Amniotic stem cell (primary cell): ENCODE data around the gene FAM124B.
"Not testable (repeated sequence)": the region's sequence is repeated elsewhere in the genome, so short reads cannot be mapped to it uniquely, and the experiment has no call there.

Source experiments
- DNase-seq: peaks from one replicate; lab custom pipeline; 2025; lab: John Stamatoyannopoulos, UW

FAM124B gene

DNA sequence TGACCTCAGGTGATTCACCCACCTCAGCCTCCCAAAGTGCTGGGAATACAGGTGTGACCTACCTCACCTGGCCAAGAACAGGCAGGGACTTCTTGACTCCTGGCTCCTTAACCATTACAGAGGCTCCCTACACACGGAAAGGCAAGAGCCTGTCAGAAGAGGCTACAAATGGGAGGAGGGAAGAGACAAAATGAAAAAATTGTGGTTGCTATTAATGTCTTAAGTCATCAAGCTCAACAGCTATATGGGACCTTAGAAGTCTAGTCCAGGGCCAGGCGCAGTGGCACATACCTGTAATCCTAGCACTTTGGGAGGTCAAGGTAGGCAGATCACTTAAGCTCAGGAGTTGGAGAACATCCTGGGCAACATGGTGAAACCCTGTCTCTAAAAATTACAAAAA, 11.5 kb upstream of the FAM124B start:
- DNase-seq = no peak

DNA sequence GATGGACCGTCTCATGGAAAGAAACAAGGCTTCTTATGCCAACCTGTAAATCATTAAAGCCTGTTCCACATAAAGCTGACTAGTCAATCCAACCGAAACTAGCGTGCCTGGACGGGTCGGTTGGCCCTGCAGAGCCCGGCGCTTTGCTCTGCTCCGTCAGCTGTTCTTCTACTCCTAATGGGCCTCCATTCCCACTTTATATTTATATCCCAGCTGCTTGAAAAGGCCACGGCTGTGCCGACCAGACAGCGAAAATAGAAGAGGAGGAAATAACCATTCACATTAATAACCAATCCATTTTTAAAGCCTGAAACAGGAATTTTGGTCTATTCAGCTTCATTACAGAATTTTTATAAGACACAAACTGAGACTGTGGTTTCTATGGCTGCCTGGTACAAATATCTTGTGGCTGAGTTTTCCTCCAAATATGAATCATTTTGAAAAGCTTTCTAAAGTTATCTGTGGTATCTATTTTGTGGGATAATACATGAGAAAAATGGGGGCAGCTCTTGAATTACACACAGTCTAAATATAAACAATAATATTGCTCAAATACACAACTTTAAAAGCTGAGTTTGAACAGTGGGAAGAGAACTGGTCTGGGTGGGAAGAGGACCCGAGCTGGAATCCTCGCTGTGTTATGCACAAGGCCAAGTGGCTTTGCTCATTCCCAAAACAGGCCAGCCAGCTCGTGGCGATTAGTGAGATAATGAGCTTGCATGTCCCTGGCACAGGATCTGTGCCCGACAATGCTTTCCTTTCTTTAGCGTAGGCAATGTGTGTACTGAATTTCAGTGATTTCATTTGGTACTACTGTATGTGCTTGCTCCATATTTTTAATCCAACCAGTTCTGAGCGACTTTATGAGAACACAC, 10.5 kb upstream of the FAM124B start:
- DNase-seq = no peak

DNA sequence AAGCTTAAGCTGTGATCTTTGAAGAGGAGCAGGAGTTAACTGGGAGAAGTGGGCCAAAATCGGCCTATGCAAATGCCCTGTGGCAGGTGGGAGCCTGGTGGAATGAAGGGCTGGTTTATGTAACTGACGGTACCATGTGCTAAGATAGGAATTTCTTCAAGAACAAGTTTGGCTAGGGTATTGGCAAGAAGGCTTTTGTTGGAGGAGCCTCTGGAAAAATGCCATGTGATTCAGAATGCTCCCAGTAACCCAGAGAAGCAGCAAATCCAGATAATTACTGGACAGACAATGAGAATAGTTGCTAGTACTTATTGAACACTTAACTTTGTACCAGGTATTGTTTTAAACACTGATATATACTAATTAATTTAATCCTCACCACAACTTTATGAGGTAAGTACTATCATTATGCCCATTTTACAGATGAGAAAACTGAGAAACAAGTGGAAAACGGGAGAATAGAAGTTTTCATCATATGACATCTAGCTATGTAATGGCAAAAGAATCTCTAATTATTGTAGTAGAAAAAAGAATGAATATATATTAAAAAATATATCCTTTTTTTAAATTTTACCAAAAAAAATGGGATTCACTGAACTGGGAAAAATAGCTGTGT, 9.1 kb upstream of the FAM124B start:
- DNase-seq = no peak

DNA sequence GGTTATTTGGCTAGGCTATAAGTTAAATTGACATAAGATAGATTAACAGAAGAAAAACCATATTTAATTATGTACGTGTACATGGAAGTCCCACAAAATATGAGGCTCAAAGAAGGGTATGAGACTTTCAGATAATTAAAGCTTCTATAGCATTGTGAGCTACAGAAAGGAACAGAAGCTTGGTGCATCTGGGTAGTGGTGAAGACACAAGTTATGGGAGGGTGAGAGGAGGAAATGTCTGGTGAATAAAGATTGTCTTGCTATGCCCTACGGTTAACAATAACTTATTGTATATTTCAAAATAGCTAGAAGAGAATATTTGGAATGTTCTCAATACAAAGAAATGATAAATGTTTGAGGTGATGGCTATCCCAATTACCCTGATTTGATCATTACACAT, 6.8 kb upstream of the FAM124B start:
- DNase-seq = no peak

DNA sequence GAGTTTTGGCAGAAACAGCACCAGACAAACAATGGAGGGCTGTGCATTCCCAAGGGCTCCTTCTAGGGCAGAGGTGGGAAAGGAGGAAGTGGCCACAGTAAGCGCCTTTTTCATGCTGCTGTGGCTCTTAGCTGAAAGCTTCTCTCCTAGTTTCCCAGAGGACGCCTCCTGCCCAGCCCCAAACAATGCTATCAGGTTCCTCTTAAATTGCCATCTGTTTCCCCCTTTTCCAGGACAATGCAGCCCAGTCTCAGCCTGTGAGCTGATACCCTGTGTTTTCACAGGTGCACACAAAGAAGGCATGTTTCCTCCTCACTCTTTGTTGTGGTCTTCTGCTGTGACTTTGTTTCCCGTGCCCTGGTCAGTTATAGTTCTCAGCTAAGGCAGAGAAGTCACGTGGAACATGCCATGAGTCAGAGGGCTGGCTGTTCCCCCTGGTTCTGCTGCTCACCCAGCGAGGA, 5.4 kb upstream of the FAM124B start:
- DNase-seq = no peak

DNA sequence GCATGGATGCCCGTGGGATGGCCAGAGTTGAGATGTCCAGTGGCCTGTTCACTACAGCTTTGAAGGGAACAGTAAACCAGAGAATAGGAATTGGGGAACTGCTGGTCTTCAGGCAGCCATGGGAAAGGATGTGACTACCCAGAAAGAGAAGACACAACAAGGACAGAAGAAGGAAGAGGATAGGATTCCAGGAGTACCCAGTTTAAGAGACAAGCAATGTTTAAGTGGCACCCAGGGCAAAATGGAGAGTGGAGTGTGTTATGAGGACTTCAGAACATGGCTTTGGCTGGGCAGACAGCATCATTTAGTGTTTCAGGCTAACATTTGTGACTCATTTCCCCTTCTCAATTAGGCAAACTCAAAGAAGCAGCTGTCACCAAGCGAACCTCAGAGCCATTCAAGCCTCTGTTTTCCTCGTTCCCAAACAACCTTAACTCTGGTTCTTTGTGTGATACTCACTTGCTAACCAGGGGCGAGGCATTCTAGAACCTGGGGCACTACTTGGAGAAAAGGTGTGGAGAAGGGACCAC, 4.0 kb upstream of the FAM124B start:
- no peak for DNase-seq

DNA sequence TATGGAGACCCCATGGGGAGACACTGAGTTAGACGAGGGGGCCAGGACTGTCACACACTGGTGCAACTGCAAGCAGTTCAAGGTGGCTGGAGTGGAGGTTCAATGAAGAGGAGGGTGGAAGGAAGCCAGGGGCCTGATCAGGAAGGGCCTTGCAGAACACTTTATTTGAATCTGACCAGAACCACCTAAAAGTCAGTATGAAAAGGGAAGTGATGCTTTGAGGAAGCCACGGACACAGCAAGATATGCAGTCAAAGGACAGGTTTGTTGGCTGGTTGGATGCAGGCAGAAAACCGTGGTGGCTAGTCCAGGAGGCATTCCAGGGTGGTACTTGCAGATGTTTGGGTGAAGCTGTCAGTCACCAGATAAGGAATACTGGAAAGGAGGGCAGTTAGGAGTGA, 3.5 kb upstream of the FAM124B start:
- no peak for DNase-seq

DNA sequence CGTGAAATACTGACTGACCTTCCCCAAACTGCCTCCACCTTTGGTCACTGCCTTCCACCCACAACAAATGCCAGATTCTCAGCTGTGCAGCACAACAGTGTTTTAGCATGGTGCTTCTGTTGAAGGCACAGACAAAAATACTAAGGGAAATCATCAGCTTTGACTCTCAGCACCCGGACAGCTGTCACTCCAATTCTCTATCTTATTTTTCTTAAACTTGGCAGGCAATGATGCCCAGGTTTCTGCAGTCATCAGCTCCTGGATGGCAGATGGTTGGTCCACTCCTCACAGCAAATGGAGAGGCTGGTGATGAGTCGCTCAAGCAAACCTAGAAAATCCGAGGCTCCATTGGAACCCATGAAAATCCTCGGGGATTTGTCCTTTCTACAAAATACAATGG, 2.9 kb upstream of the FAM124B start:
- DNase-seq = no peak

DNA sequence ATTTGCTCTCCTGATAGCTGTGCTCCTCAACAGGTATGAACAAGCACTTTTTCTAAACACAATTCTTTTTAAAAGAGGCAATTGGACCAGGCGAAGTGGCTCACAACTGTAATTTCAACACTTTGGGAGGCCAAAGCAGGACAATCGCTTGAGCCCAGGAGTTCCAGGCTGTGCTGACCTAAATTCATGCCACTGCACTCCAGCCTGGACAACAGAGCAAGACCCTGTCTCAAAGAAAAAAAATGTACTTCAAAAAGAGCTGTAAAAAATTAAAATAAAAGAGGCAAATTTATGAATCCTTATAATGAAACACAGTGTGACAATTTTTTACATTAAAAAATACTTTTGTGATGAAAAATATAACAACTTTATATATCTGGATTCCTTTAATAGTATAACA, 1.8 kb upstream of the FAM124B start:
- no peak for DNase-seq

DNA sequence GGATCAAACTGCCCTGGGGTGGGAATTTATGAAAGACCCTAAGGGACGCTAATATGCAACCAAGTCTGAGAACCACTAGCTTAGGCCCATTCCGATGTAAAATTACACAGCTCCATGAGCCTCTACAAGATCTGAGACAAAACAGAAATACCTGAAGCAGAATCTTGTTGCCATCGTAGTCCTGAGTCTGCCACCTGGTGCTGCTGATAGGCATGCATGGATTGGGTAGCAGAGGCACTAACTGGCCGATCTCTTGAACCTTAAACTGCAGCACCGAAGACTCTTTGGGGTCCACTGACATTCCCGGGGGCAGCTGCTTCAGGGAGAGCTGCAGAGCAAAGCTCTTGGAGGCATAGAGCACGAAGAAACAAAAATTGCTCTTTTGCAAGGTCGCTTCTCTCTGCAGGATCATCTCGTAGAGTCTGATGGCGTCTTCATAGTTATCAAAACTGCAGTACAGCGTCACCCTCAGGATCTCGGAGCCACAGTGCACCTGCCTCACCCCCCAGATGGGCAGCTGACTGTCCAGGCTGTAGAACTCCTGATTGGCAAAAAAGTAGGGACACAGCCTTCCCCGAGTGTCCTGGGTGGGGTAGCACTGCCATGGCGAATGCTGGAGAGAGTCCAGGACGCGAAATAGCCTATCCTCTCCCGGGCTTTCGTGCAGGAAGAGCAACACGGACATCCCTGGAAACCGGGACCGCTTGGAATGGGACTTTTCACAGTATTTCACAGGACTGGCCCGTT, 848 bp downstream of the FAM124B start:
- DNase-seq = no peak

DNA sequence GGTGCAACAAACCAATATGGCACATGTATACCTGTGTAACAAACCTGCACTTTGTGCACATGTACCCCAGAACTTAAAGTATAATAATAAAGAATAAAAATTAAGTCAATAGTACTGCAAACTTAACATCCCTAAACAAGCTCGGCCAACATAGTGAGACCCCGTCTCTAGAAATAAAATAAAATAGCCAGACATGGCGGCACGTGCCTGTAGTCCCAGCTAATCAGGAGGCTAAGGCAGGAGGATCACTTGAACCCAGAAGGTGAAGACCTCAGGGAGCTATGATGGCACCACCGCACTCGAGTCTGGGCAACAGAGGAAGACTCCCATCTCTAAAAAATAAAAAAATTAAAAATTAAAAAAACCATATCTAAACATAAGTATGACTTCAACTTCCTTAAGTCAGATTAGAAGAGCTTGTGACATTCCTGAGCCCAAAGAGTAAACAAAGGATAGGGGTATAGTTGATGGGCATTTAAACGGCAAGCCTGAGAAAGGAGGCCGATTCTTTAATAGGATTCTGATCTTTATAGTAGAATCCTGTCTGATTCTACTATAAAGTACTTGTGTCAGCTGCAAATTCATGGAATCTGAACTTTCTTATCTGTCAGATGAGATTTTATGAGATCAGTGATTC, 1.6 kb downstream of the FAM124B start:
- DNase-seq = no peak

DNA sequence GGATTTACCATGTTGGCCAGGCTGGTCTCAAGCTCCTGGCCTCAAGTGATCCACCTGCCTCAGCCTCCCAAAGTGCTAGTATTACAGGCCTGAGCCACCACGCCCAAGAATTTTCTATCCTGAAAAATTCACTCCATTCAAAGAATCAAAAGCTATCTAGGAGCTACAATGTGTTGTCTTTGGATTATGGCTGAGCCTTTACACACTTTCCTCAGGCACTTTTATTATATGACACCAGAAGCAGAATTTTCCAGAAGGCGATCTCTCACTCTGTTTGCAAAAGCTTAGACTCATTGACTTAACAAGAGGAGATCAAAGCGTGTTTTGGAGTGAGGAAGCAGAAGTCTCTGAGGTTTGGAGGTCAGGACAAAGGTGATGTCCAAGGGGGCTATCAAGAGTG, 3.6 kb downstream of the FAM124B start:
- DNase-seq = no peak

DNA sequence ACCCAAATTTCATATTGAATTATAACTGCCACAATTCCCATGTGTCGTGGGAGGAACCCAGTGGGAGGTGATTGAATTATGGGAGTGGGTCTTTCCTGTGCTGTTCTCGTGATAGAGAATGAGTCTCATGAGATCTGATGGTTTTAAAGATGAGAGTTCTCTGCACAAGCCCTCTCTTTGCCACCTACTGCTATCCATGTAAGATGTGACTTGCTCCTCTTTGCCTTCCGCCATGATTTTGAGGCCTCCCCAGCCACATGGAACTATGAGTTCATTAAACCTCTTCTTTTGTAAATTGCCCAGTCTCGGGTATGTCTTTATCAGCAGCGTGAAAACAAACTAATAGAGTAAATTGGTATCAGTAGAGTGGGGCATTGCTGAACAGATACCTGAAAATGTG, 4.8 kb downstream of the FAM124B start:
- not testable (repeated sequence) for DNase-seq

DNA sequence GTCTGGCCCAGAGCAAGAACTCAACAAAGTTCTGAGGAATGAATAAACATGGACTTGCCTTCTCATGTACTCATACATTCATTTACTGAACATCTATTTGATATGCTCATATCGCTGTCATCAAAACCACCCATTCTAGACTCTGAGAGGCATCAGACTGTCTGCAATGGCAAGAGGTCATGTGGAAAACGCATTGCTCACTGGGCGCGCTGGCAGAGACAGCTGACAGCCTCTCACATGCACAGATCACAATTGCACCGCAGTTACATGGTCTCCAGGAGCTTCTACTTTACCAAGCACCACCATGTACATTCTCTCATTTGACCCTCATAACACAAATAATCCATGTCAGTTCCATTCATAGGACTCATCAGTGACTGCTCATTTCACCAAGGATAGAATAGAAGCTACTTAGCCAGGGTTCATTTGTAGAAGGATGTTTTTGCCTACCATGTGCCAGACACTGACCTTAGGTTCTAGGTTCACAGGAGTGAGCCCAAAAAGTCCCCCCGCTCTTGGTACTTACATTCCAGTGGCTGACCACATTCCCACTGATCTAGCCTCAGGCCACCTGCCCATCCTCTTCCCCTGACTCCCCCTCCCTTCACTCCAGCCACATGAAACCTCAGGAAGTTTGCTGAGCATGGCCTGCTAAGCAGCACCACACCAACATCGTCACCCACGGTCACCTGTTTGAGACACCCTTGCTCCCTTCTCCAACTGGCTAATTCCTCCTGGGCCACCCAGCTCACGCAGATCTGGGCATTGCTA, 6.1 kb downstream of the FAM124B start:
- DNase-seq = no peak

DNA sequence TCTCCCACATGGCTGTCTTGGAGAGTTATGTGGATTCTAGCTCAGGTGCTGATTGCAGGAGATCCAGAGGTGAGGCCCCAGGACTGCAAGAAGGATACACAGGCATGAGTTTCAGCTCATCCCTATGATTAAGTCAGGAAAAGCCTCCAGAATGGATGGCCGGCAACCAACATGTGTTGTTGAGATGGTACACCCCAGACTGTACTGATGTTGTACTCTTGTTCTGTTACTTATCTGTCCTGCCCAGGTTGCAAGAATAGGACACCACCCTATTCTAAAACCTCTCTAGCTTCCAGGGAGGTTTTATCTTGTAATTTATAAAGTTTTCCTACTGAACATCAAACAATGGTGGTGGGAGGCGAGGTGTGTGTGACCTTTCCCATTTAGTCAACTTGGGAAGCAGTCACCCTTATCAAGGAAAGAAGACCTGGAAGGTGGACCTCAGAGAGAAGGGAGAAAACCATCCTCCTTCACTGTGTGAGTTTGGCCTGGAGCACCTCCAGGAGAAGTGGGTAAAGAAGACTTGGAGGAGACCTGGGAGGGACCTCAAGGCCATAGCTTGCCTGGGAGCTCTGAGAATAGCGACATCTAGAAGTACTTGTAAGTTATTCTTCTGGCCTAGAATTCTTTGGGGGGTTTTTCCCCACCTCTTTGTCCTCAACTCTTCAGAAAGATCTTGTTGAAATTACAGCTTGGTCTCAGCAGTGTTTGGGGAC, 8.6 kb downstream of the FAM124B start:
- DNase-seq = no peak

DNA sequence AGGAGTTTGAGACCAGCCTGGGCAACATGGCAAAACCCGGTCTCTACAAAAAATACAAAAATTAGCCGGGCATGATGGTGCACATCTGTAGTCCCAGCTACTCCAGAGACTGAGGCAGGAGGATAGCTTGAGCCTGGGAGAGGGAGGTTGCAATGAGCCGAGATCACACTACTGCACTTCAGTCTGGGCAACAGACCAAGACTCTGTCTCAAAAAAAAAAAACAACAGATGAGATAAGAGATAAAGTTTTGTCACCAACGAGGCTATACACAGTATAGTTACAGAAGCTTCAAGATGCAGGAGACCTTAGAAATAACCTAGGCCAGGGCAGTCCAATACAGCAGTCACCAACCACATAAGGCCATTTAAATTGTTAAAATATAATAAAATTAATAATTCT, 9.4 kb downstream of the FAM124B start:
- DNase-seq = no peak

DNA sequence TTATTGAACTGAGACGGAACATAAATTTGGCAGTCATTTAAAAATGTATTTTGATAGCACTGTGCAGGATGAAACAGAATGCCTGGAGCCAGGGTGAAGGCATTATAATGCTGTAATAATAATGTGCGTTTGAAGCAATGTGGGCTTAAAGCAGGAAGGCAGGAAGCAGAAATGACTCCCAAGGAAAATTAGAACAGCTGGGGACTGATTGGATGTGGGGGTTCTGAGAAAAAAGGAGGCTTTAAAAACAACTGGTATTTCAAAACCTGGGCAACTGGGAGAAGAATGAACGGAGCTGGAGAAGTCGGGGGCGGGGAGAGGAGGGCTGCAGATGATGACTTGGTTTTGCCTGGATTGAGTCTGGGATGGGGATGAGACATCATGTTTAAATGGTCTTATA, 12.6 kb downstream of the FAM124B start:
- DNase-seq = no peak

DNA sequence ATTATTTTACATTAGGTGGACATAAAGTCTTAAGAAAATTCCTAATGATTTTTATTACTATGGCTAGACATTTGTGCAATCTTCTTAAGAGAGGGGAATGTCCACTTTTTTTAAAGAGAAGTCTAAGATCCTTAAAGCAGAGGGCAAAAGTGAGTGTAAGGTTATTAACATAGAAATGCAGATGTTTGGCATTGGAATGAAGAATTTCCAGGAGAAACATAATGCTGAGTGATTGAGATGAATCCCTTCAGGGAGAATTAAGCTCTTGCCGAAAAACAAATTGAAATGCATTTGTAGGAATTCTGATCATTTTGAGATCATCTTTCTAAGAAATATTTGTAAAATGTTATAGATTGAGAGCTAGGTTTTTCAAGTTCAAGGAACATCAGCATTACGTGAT, 15.0 kb downstream of the FAM124B start:
- DNase-seq = no peak

DNA sequence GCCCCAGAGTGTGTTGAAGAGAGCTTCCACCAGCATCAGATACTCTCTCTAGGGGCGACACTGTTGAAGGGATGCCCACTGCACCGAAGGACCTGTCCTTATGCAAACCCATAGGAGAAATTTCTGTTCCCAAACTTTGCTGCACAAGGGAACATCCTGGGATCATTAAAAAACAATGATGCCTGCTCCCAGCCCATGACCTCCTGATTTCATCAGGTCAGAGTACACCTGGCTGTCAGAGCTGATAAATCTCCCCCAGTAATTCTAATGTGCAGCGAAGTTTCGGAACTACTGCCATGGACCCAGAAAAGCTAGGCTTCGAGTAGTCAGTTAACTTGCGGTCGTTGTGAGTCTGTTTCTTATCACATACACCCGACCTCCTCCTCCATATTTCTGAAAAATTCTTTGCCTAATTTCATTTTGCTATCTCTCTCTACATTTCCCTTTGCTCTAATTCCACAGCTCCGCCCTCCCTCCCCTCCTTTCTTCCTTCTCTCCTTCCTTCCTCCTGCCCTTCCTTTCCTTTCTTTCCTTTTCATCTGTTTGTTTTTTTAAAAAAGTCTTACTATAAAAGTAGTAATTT, 18.8 kb downstream of the FAM124B start:
- no peak for DNase-seq

DNA sequence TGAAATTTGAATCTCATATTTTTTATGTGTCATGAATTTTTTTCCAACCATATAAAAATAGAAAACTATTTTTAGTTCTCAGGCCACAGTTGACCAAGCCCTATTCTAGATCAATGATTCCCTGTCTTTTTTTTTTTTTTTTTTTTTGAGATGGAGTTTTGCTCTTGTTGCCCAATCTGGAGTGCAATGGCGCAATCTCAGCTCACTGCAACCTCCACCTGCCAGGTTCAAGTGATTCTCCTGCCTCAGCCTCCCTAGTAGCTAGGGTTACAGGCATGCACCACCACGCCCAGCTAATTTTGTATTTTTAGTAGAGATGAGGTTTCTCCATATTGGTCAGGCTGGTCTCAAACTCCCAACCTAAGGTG, 19.6 kb downstream of the FAM124B start:
- not testable (repeated sequence) for DNase-seq
